GM23338 (cell line): Measurements from ENCODE around the gene BIRC6. TPM values are rescaled to one million over a fixed set of nuclear protein-coding genes. Genes with fewer than 3 reads are reported as not detected.
"Not testable (repeated sequence)": the region's sequence is repeated elsewhere in the genome, so short reads cannot be mapped to it uniquely, and the experiment has no call there.

Experiments used
- ATAC-seq: fragments of 200-7000 bp; cut with Tn5 transposase; 3 replicates; pipeline ENCODE4 v1.9.1; 2020
- DNase-seq: peaks from one replicate; pipeline ENCODE4 v3.0.0-alpha.2; 2015; ENCODE audit warnings: low spot score
- H2AFZ ChIP-seq: fragments of 200-600 bp; sonication (generic); 2 replicates; pipeline ENCODE4 v1.8.0; 2016; ENCODE audit warnings: antibody characterized with exemption, mild to moderate bottlenecking, moderate library complexity
- H3F3A ChIP-seq: fragments of 200-600 bp; sonication (generic); replicated peaks from 2 replicates; pipeline ENCODE4 v1.8.0; 2017; ENCODE audit warnings: antibody characterized with exemption, mixed run types, low read depth
- H3K27ac ChIP-seq: fragments of 200-600 bp; sonication (generic); 2 replicates; pipeline ENCODE4 v1.6.1; 2016; ENCODE audit warnings: low read depth
- H3K27me3 ChIP-seq: fragments of 200-600 bp; sonication (generic); 2 replicates; pipeline ENCODE4 v1.8.0; 2016; ENCODE audit warnings: mild to moderate bottlenecking, mixed run types, moderate library complexity; ENCODE audit not compliant: insufficient read depth
- H3K36me3 ChIP-seq: fragments of 200-600 bp; sonication (generic); 2 replicates; pipeline ENCODE4 v1.8.0; 2016; ENCODE audit warnings: mild to moderate bottlenecking; ENCODE audit not compliant: insufficient read depth
- H3K4me1 ChIP-seq: fragments of 200-600 bp; sonication (generic); 2 replicates; pipeline ENCODE4 v1.8.0; 2016; ENCODE audit warnings: mild to moderate bottlenecking, moderate library complexity; ENCODE audit not compliant: insufficient read depth
- H3K4me2 ChIP-seq: fragments of 200-600 bp; sonication (generic); 2 replicates; pipeline ENCODE4 v1.7.1; 2017; ENCODE audit warnings: mixed run types
- H3K4me3 ChIP-seq: fragments of 200-600 bp; sonication (generic); 2 replicates; pipeline ENCODE4 v1.6.1; 2016; ENCODE audit warnings: mixed run types
- H3K79me2 ChIP-seq: fragments of 200-600 bp; sonication (generic); replicated peaks from 2 replicates; pipeline ENCODE4 v1.8.0; 2017; ENCODE audit warnings: mild to moderate bottlenecking; ENCODE audit not compliant: insufficient read depth
- H3K9me2 ChIP-seq: fragments of 200-600 bp; sonication (generic); 2 replicates; pipeline ENCODE4 v1.8.0; 2017; ENCODE audit not compliant: insufficient read depth
- H4K20me1 ChIP-seq: fragments of 200-600 bp; sonication (generic); replicated peaks from 2 replicates; pipeline ENCODE4 v1.8.0; 2017; ENCODE audit warnings: mild to moderate bottlenecking; ENCODE audit not compliant: insufficient read depth
- H3K27ac Mint-ChIP-seq: 2 replicates; pipeline ENCODE4 v1.8.0; 2020; ENCODE audit warnings: inconsistent platforms, mild to moderate bottlenecking, moderate library complexity, mixed read lengths
- H3K27me3 Mint-ChIP-seq: 3 replicates; pipeline ENCODE4 v1.8.0; 2022; ENCODE audit warnings: low read depth, mild to moderate bottlenecking, moderate library complexity, mixed read lengths, inconsistent platforms; ENCODE audit not compliant: insufficient read depth, poor library complexity
- H3K36me3 Mint-ChIP-seq: 3 replicates; pipeline ENCODE4 v1.8.0; 2021; ENCODE audit warnings: low read depth, mild to moderate bottlenecking, inconsistent platforms, moderate library complexity, mixed read lengths
- H3K4me1 Mint-ChIP-seq: 3 replicates; pipeline ENCODE4 v1.8.0; 2020; ENCODE audit warnings: mild to moderate bottlenecking, inconsistent platforms, mixed read lengths
- H3K4me3 Mint-ChIP-seq: 3 replicates; pipeline ENCODE4 v1.8.0; 2021; ENCODE audit warnings: moderate library complexity, mild to moderate bottlenecking, inconsistent platforms, mixed read lengths
- H3K9me3 Mint-ChIP-seq: 3 replicates; pipeline ENCODE4 v1.8.0; 2020; ENCODE audit warnings: moderate library complexity, mild to moderate bottlenecking, inconsistent platforms, mixed read lengths
- CREB1 ChIP-seq: fragments of 250-450 bp; sonication (Bioruptor Pico); IDR thresholded peaks from 2 replicates; pipeline ENCODE4 v1.5.0; 2020; ENCODE audit warnings: low read depth, mild to moderate bottlenecking, moderate library complexity
- ETS1 ChIP-seq: IDR thresholded peaks from 2 replicates; pipeline ENCODE4 v1.6.1; 2016; ENCODE audit warnings: antibody characterized with exemption
- EZH2 ChIP-seq: fragments of 200-600 bp; sonication (generic); IDR thresholded peaks from one replicate; pipeline ENCODE4 v1.8.0; 2017; ENCODE audit warnings: antibody characterized with exemption, mild to moderate bottlenecking, low read depth; ENCODE audit not compliant: unreplicated experiment
- EZH2phosphoT487 ChIP-seq: fragments of 200-600 bp; sonication (generic); IDR thresholded peaks from one replicate; pipeline ENCODE4 v1.8.1; 2018; ENCODE audit warnings: antibody characterized with exemption; ENCODE audit not compliant: unreplicated experiment
- POLR2AphosphoS5 ChIP-seq: IDR thresholded peaks from 2 replicates; pipeline ENCODE4 v1.6.1; 2016; ENCODE audit warnings: antibody characterized with exemption, low read depth
- REST ChIP-seq: IDR thresholded peaks from one replicate; pipeline ENCODE4 v1.6.1; 2018; ENCODE audit warnings: antibody characterized with exemption; ENCODE audit not compliant: unreplicated experiment
- STAT1 ChIP-seq: IDR thresholded peaks from one replicate; pipeline ENCODE4 v1.6.1; 2016; ENCODE audit warnings: antibody characterized with exemption; ENCODE audit not compliant: unreplicated experiment
- ZNF331 ChIP-seq: fragments of 250-450 bp; sonication (Bioruptor Pico); IDR thresholded peaks from 2 replicates; pipeline ENCODE4 v1.5.0; 2020; ENCODE audit warnings: low read depth, mild to moderate bottlenecking, moderate library complexity
- ZNF462 ChIP-seq: fragments of 250-450 bp; sonication (Bioruptor Pico); IDR thresholded peaks from 2 replicates; pipeline ENCODE4 v1.5.0; 2020; ENCODE audit warnings: mild to moderate bottlenecking, moderate library complexity
- polyA plus RNA-seq: library from polyadenylated mRNA; unstranded; fragments of >200 nt; fragmentation: Nextera tagmentation; extraction: Ambion mirVana; gene quantifications from 2 replicates; pipeline ENCODE4 v1.2.1, GENCODE V29; 2016
- total RNA-seq: library from RNA; depleted of rRNA; stranded (reverse); fragments of >200 nt; shearing (Covaris generic); gene quantifications from 2 replicates; pipeline ENCODE4 v1.2.3, GENCODE V29; 2014

BIRC6 gene
- total and polyA plus RNA-seq, 2 experiments from 2014 or later, result 85.8 to 131 TPM

- TF ChIP-seq REST, result no peak
- no peak for TF ChIP-seq EZH2phosphoT487
Measured at GRCh38 chr2:32369222-32369621, 12.4 kb downstream of the BIRC6 start (continued).

- DNase-seq, H3K4me1 Mint-ChIP-seq, H2AFZ ChIP-seq, H3F3A ChIP-seq, H3K4me3 ChIP-seq, H3K4me3 Mint-ChIP-seq, H3K27ac ChIP-seq, H3K9me2 ChIP-seq, H3K27ac Mint-ChIP-seq, H3K27me3 Mint-ChIP-seq, H3K4me2 ChIP-seq, H3K9me3 Mint-ChIP-seq, H3K36me3 Mint-ChIP-seq, ATAC-seq, H3K4me1 ChIP-seq, H3K36me3 ChIP-seq, H3K27me3 ChIP-seq: not testable (repeated sequence)
- peaks cover 39% of the 10 kb centered on the region for H4K20me1 ChIP-seq
- peaks cover 100% of the 10 kb centered on the region for H3K79me2 ChIP-seq
Measured at GRCh38 chr2:32370942-32371341, 14.1 kb downstream of the BIRC6 start.

- no peaks in the 10 kb centered on the region for H3K9me2 ChIP-seq
- H3K4me3 ChIP-seq, result no peak overlapping the region
- H3K36me3 Mint-ChIP-seq, result peaks cover 8% of the 10 kb centered on the region; the same call in 1 of the 3 replicates
- no peak overlapping the region for H2AFZ ChIP-seq
- peaks cover 100% of the 10 kb centered on the region for H3K79me2 ChIP-seq
- H3F3A ChIP-seq, result no peaks in the 10 kb centered on the region
- no peak overlapping the region for H3K4me2 ChIP-seq
- no peak for DNase-seq
- H4K20me1 ChIP-seq, result peaks cover 49% of the 10 kb centered on the region
- no peak for ATAC-seq
- no peak overlapping the region for H3K27ac ChIP-seq
- no peaks in the 10 kb centered on the region for H3K36me3 ChIP-seq
- no peak overlapping the region for H3K4me3 Mint-ChIP-seq
- H3K27ac Mint-ChIP-seq, result no peak overlapping the region
- no peaks in the 10 kb centered on the region for H3K9me3 Mint-ChIP-seq
- peaks cover 4% of the 10 kb centered on the region for H3K27me3 Mint-ChIP-seq
- H3K4me1 Mint-ChIP-seq, result peaks cover 4% of the 10 kb centered on the region; the same call in 2 of the 3 replicates
- H3K4me1 ChIP-seq, result no peaks in the 10 kb centered on the region
- H3K27me3 ChIP-seq, result no peaks in the 10 kb centered on the region
- TF ChIP-seq CREB1 (CRISPR knock-in tag), result no peak
- TF ChIP-seq POLR2AphosphoS5, result no peak
- TF ChIP-seq EZH2, result no peak
- TF ChIP-seq EZH2phosphoT487, result no peak
- TF ChIP-seq ZNF331 (CRISPR knock-in tag), result no peak
- TF ChIP-seq STAT1, result no peak
- no peak for TF ChIP-seq ETS1
- no peak for TF ChIP-seq ZNF462
Measured at GRCh38 chr2:32372519-32373182, 15.8 kb downstream of the BIRC6 start.
